GM18517 (cell line): ENCODE data around the gene ADCY9.
"Not testable (repeated sequence)": the region's sequence is repeated elsewhere in the genome, so short reads cannot be mapped to it uniquely, and the experiment has no call there.

Experiments used
- ATAC-seq: cut with Tn5 transposase; IDR thresholded peaks from one replicate; pipeline ENCODE4 v1.9.1; 2021; ENCODE audit warnings: mild to moderate bottlenecking, moderate library complexity; ENCODE audit not compliant: unreplicated experiment

ADCY9 gene

DNA sequence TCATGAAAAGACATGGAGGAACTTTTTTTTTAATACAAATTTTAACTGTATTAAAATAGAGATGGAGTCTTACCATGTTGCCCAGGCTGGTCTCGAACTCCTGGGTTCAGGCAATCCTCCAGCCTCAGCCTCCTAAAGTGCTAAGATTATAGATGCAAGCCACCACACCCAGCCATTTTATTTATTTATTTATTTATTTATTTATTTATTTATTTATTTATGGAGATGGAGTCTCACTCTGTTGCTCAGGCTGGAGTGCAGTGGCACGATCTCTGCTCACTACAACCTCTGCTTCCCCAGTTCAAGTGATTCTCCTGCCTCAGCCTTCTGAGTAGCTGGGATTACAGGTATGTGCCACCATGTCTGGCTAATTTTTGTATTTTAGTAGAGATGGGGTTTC, 189.1 kb downstream of the ADCY9 start:
- ATAC-seq = not testable (repeated sequence)

DNA sequence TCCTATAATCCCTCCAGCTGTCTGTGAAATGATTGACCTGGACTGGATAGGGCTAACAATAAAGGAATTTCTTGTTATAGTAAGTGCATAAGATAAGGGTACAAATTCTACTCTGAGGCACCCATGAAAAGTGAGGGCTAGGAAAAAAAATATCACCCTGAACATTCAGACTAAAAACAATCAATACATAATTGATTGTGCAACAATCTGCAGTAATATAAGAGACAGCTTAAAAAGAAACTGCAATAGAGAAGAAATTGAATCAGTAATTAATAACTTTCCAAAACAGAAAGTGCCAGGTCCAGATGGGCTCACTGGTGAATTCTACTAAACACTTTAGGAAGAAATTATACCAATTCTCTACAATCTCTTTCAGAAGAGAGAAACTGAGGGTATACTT, 191.5 kb downstream of the ADCY9 start:
- ATAC-seq = no peak

DNA sequence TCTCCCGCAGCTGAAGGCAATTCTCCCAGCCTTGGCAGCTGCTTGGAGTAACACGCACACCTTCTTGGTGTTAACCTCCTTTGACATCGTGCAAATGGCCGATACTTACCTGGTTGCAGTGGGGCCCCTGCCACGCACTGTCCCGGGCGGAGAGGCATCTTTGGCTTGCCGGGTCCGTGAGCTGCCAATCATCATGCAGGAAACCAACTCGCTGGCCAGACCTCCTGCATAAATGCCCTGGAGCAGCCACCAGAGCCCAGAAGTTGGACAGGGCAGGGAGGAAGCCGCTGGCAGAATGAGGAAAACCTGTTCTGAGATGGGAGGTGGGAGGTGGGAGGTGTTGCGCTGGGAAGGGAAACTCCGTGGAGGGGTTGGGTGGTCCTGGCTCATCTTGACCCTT, 194.0 kb downstream of the ADCY9 start:
- no peak for ATAC-seq

DNA sequence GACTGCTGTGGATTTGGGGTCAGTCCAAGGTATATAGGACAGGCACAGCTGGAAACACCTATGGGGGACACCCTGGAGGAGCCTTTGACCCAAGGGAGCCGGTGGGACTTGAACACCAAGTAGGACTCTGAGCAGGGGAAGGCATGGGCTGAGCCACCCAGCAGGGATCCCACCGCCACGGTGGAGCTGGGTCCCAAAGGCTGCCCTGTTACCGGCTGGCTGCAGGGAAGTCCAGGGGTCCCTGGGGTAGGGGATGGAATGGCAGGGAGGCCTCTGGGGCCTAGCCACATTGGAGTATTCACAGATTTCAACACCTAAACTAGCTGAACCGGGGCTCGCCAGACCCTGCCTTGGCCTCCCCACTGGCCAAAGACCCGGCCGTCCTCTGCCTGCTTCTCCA, 196.0 kb downstream of the ADCY9 start:
- no peak for ATAC-seq

DNA sequence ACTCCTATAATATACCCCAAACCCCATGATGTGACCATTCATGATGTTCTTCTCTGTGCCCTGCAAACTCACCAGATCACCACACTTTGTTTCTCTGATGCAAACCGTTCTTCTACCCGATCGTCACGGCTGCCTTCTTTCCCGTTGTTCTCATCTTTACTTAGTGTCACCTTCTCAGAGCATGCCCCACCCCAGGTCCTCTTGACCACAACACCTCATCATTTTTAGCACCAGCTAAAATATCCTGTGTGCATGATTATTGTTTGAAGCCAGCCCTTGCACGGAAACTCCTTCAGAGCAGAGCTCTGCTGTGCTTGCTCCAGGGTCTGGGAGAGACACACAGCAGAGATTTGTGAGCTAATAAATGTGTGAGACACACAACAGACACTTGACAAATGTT, 196.8 kb downstream of the ADCY9 start:
- no peak for ATAC-seq

DNA sequence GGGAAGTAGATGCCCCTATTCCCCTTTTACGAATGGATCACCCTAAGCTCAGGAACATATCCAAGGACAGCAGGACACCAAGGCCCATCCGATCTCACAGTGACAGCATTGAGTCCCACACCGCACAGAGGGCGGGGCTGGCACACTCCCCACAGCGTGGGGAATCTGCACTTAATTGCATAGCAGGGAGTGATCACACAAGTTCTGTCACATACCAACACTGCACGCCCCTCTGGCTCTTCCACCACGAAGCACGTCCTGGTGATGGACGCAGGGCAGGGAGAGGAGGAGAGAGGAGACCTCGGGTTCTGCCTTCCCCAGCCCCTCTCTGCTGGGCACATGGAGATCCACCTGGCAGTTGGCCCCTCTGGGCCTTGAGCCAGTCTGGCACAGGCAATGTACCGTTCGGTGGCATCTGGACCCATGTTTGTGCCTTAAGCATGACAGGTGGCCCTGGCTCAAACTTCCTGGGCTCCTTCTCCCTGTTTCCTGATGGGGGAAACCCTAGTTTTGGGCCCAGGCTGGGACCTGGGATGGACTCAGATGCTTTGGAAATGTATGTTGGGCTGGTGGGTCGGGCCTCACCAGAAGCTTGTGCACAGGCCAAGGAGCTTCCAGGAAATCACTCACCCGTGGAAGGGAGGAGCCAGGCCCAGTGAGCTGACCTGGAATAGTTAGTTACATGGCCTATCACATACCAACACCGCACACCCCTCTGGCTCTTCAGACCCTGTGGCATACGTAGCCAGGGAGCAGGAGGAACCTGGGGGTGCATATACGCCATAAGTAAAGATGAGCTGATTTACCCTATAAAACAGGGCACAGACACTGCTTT, 200.6 kb downstream of the ADCY9 start:
- no peak for ATAC-seq

DNA sequence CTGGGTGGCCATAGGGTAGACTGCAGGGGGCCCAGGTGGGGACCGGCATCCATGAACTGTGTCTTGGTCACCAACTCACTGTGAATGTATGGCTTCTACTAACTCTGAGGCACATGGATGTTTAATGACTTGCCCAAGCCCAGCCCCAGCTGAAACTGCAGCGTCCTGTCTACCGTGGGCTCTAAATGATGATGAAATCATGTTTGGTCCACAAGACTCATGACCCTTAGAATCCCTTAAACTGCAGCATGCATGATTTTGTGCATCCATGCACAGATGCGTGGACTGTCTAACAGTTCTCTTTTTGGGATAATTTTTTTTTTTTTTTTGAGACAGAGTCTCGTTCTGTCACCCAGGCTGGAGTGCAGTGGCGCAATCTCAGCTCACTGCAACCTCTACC, 203.3 kb downstream of the ADCY9 start:
- ATAC-seq = no peak
